GM21515 (cell line): ENCODE measurements around the gene MVB12B.

Source experiments
- ATAC-seq: cut with Tn5 transposase; IDR thresholded peaks from one replicate; pipeline ENCODE4 v1.9.1; 2021; ENCODE audit not compliant: unreplicated experiment

MVB12B gene

DNA sequence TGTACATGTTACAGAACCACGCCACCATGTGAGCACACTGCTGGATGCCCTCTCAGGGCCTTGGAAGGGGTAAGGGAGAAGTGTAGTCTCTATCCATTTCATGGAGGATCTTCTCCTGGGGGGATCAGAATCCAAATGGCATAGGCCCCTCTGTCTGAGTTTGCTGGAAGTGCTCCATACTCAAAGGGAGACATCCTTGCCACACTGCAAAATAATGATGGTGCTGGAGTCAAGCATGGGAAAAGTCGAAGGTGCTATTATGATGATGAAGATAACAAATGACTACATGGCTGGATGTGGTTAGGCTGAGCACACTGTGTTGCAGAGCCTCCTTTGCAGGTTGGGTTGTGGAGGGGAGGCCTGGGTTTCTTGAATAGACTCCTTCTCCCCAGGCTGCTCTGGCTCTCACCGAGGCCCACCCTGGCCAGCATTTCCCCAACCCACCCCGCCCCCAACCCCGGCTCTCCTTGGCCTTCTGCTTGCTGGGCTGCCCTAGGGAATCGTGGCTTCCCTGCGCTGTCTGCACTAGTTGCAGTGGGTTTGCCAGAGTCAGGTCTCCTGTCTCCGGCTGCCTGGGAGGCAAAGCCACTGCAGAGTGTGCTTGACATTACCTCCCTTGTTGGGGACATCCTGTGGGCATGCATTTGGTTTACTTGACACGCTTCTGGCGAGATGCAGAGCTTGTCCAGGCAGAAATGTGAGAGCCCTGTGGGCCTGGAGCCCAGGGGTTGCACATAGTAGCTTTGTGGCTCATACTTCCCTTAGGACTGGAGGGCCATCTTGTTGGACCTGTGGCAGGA, 3.0 kb downstream of the MVB12B start:
- no peak for ATAC-seq

- no peak for ATAC-seq
These were observed 3.9 kb downstream of the MVB12B start for GRCh38 chr9:126330536-126330935.

DNA sequence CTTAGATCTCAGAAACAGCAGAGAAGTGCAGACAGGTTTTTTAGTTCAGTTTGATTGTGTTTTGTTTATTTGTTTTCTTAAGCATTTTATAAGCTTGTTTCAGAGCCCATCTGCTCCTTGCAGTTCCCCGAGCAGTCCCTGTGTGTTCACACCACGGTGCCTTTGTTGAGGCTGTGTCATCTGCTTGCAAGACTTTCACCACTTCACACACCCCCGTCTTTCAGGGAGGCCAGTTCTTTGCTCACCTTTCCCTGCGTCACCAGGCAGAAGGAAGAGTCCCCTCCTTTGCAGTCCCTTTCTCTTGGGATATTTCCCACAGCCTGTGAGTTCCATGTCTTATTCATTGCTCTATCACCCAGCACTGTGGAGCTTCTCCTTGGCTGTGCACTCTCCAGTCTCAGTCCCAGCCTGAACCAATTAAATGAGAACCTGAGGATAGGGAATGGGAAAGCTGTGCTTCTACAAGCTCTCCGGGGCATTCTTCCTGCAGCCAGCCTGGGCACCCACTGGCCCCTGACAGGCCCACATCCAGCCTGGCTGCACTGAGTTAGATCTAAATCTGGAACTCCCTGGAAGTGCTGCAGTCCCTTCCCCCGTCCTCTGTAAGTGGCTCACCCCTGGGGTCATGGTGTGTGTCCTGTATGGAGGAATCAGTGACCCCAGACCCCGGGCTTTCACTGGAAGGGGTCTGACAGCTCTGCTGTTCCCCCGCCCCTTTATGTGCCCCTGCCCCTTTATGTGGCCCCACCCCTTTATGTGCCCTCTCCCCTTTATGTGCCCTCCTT, 5.5 kb downstream of the MVB12B start:
- ATAC-seq = no peak

GRCh38 chr9:126334721-126335621, 8.3 kb downstream of the MVB12B start:
- no peak for ATAC-seq

GRCh38 chr9:126335837-126336735, 9.5 kb downstream of the MVB12B start:
- ATAC-seq = no peak

DNA sequence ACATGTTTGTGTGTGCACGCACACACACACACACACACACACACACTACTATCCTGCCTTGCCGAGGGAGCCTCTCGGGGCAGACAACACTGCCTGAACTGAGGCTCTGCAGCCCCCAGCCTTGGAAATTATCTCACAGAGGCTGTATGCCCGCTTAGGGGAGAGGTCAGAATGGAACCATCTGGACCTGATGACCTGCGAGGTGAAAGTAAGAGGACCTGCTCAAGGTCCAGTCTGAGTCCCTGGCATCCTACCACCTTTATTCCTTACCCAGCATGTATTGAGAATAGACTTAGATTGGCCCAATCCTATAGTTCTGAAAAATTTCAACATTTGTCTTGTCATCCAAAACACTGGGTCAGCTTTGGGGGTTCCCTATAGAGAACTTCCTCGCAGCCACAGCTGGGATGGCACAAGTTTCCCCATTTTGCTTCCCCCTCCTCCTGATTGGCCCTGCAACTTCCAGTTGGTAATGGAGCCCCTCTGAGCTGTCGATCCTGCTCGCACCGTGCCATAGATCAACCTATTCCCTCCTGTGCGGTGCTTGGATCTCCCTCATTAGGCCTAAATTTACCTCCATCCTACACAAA, 10.2 kb downstream of the MVB12B start:
- no peak for ATAC-seq

GRCh38 chr9:126337729-126338372, 11.2 kb downstream of the MVB12B start:
- ATAC-seq = no peak

GRCh38 chr9:126338945-126339344, 12.3 kb downstream of the MVB12B start:
- ATAC-seq = no peak

DNA sequence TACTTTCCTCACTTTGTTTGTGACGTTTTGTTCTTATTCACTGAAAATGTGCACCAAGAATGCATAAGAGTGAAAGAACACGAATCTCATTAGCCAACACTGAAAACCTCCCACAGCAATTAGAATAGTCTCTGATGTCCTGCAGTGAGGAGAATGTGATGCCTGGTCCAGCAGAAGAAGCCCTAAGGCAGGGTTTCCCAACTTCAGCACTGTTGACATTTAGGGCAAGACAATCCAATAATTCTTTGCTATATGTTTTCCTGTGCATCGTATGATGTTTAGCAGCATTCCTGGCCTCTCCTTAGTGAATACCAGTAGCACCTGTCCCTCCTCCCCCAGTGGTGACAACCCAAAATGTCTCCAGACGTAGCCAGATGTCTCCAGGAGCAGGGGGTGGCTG, 14.8 kb downstream of the MVB12B start:
- no peak for ATAC-seq

- ATAC-seq = no peak
These were observed 15.3 kb downstream of the MVB12B start for GRCh38 chr9:126341902-126342301.

GRCh38 chr9:126342621-126343031, 16.0 kb downstream of the MVB12B start:
- no peak for ATAC-seq

- no peak for ATAC-seq
These were observed 16.7 kb downstream of the MVB12B start for GRCh38 chr9:126343271-126343700.

GRCh38 chr9:126346031-126346430, 19.4 kb downstream of the MVB12B start:
- ATAC-seq = no peak

DNA sequence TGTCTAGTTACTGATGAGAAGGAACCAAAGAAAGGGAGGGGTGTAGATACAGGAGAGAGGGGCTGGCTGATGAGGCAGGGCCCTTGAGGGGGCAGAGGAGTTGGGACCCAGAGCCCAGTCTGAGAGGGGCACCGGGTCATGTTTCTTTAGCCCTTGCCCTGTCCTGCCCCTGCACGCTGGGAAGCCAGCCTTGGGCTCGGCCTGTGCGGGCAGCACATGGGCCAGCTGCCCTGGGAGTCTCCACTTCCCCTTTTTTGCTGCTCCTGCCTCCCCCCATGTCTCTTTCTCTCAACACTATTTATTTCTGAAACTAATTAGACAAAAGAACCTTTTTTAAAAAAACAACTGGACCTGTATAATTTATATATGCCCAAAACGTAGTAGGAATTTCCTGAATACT, 20.5 kb downstream of the MVB12B start:
- ATAC-seq = no peak

GRCh38 chr9:126347911-126348760, 21.5 kb downstream of the MVB12B start:
- no peak for ATAC-seq

- ATAC-seq = no peak
These were observed 22.4 kb downstream of the MVB12B start for GRCh38 chr9:126348911-126349550.

DNA sequence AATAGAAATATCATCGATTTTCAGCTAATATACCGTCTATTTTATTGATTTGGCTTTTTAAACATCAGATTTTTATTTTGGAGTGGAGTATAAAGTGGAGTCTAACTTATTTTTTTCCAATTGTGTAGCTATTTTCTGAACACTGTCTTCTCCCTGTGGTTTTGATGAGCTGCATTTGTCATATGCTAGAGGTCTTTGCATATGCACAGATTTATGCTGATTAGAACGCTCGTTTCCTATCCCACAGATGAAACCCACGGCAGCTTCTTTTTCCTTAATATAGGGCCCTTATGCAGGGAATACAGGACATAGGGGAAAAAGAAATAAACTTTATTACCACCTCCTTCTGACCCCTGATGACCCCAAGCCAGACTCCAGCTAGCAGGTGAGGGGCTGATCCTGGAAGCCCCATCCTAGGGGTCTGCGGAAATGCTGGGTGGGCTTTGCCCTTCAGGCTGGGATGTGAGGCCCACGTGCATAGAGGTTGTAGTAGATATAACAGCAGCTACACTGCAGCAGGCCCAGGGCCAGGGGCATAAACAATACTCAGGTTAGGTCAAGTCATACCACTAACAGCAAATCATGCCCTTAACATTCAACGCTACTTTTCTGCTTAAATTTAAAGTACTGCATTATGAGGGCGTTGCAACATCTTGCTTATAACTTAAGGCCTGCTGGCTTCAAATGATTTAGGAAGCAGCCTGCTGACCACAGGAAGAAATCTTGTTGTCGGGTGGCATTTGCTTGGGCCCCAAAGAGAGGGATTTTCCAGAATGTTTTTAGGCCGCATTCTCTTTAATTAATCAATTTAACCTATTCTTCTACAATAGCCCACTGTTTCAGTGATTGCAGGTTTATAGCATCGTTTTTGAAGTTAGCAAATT, 28.5 kb downstream of the MVB12B start:
- no peak for ATAC-seq
